WTC11 (cell line): ENCODE results near the gene CLEC12A. TPM values are rescaled to one million over a fixed set of nuclear protein-coding genes. Genes with fewer than 3 reads are reported as not detected.

Source experiments
- ATAC-seq: fragments of 200-7000 bp; cut with Tn5 transposase; 2 replicates; pipeline ENCODE4 v1.10.0; 2021; ENCODE audit warnings: mild to moderate bottlenecking, moderate library complexity
- CTCF ChIA-PET: fragments of 300-600 bp; sonication (Branson Sonifier 250); formaldehyde crosslinking; loops from one replicate; lab custom pipeline; 2021; ENCODE audit warnings: antibody characterized with exemption; lab: Charles Lee
- POLR2A ChIA-PET: fragments of 350-600 bp; sonication (Branson Sonifier 250); formaldehyde crosslinking; loops from one replicate; lab custom pipeline; 2021; ENCODE audit warnings: antibody characterized with exemption; lab: Charles Lee
- DNase-seq: peaks from one replicate; pipeline ENCODE4 v3.0.0; 2021; ENCODE audit warnings: low spot score
- H3K27ac Mint-ChIP-seq: 2 replicates; pipeline ENCODE4 v1.8.0; 2021; ENCODE audit warnings: mixed read lengths
- H3K27me3 Mint-ChIP-seq: 2 replicates; pipeline ENCODE4 v1.8.0; 2021; ENCODE audit warnings: low read depth, mild to moderate bottlenecking, moderate library complexity, mixed read lengths
- H3K36me3 Mint-ChIP-seq: 2 replicates; pipeline ENCODE4 v1.8.0; 2021; ENCODE audit warnings: mixed read lengths
- H3K4me1 Mint-ChIP-seq: 2 replicates; pipeline ENCODE4 v1.8.0; 2022; ENCODE audit warnings: mixed read lengths
- H3K4me3 Mint-ChIP-seq: 2 replicates; pipeline ENCODE4 v1.8.0; 2021; ENCODE audit warnings: mild to moderate bottlenecking, moderate library complexity, mixed read lengths
- H3K9me3 Mint-ChIP-seq: 2 replicates; pipeline ENCODE4 v1.8.0; 2021; ENCODE audit warnings: mixed read lengths
- ELF4 ChIP-seq: sonication (generic); formaldehyde crosslinking; IDR thresholded peaks from 2 replicates; pipeline ENCODE4 v1.8.1; 2022; ENCODE audit warnings: low read depth, mild to moderate bottlenecking, moderate library complexity, missing genetic modification reagents
- MXD4 ChIP-seq: fragments of 250-450 bp; sonication (Bioruptor Pico); IDR thresholded peaks from 2 replicates; pipeline ENCODE4 v1.8.0; 2021; ENCODE audit warnings: mild to moderate bottlenecking, moderate library complexity, borderline replicate concordance
- NFE2L1 ChIP-seq: sonication (generic); formaldehyde crosslinking; IDR thresholded peaks from 2 replicates; pipeline ENCODE4 v1.8.1; 2023; ENCODE audit warnings: missing genetic modification reagents
- NR3C1 ChIP-seq: sonication (generic); formaldehyde crosslinking; conservative IDR thresholded peaks from 2 replicates; pipeline ENCODE4 v1.8.1; 2023; ENCODE audit warnings: low read depth, mild to moderate bottlenecking, missing genetic modification reagents
- RELA ChIP-seq: sonication (generic); formaldehyde crosslinking; IDR thresholded peaks from 2 replicates; pipeline ENCODE4 v1.8.1; 2022; ENCODE audit warnings: missing genetic modification reagents, mild to moderate bottlenecking, borderline replicate concordance
- RORB ChIP-seq: fragments of 250-450 bp; sonication (Bioruptor Pico); IDR thresholded peaks from 2 replicates; pipeline ENCODE4 v1.9.0; 2021; ENCODE audit warnings: mild to moderate bottlenecking
- ZNF121 ChIP-seq: sonication (generic); formaldehyde crosslinking; IDR thresholded peaks from 2 replicates; pipeline ENCODE4 v1.8.0; 2023; ENCODE audit warnings: missing genetic modification reagents
- ZNF232 ChIP-seq: sonication (generic); formaldehyde crosslinking; IDR thresholded peaks from 2 replicates; pipeline ENCODE4 v1.8.0; 2022; ENCODE audit warnings: mild to moderate bottlenecking, missing genetic modification reagents
- total RNA-seq: library from RNA; stranded (reverse); gene quantifications from 3 replicates; pipeline ENCODE4 v1.2.3, GENCODE V29; 2021
- TF ChIP-seq, protein P1 (sequence below): sonication (generic); formaldehyde crosslinking; IDR thresholded peaks from 2 replicates; pipeline ENCODE4 v1.8.1; 2023; ENCODE audit warnings: mild to moderate bottlenecking, moderate library complexity, missing genetic modification reagents
- TF ChIP-seq, protein P2 (sequence below): fragments of 250-450 bp; sonication (Bioruptor Pico); IDR thresholded peaks from 2 replicates; pipeline ENCODE4 v1.9.0; 2021; ENCODE audit warnings: mild to moderate bottlenecking, borderline replicate concordance
- TF ChIP-seq, protein P3 (sequence below): sonication (generic); formaldehyde crosslinking; conservative IDR thresholded peaks from 2 replicates; pipeline ENCODE4 v1.8.1; 2023; ENCODE audit warnings: mild to moderate bottlenecking, low read depth, missing genetic modification reagents, moderate library complexity
- TF ChIP-seq, protein P4 (sequence below): fragments of 250-450 bp; sonication (Bioruptor Pico); IDR thresholded peaks from 2 replicates; pipeline ENCODE4 v1.9.0; 2021; ENCODE audit warnings: mild to moderate bottlenecking
- TF ChIP-seq, protein P5 (sequence below): fragments of 250-450 bp; sonication (Bioruptor Pico); IDR thresholded peaks from 2 replicates; pipeline ENCODE4 v1.8.0; 2021; ENCODE audit warnings: mild to moderate bottlenecking
- TF ChIP-seq, protein P6 (sequence below): sonication (generic); formaldehyde crosslinking; conservative IDR thresholded peaks from 2 replicates; pipeline ENCODE4 v1.8.1; 2022; ENCODE audit warnings: mild to moderate bottlenecking, missing genetic modification reagents
- TF ChIP-seq, protein P7 (sequence below): sonication (generic); formaldehyde crosslinking; IDR thresholded peaks from 2 replicates; pipeline ENCODE4 v1.8.0; 2023; ENCODE audit warnings: missing genetic modification reagents, mild to moderate bottlenecking, borderline replicate concordance

Gene CLEC12A
- total RNA-seq, 1 experiment from 2014 or later = not detected

DNA sequence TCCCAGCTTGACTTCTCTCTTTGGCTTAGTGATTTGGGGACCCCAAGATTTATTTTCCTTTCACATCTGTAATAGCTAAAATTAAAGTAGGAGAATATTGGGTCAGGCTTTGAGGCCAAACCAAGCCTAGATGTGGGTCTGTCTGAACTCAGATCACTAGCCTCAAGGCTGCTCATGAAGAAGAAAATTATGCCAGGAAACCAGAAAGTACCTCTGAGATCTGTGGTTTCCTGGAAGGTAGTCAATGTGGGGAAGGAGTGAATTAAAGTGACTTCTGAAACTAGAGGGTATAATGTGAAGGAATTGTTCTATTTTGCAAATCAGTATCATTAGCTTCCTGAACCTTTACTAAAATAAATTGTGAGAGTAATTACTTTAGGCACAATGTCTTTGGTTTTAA lies 13.4 kb upstream of the CLEC12A start (continued):
- TF ChIP-seq, protein P1, sequence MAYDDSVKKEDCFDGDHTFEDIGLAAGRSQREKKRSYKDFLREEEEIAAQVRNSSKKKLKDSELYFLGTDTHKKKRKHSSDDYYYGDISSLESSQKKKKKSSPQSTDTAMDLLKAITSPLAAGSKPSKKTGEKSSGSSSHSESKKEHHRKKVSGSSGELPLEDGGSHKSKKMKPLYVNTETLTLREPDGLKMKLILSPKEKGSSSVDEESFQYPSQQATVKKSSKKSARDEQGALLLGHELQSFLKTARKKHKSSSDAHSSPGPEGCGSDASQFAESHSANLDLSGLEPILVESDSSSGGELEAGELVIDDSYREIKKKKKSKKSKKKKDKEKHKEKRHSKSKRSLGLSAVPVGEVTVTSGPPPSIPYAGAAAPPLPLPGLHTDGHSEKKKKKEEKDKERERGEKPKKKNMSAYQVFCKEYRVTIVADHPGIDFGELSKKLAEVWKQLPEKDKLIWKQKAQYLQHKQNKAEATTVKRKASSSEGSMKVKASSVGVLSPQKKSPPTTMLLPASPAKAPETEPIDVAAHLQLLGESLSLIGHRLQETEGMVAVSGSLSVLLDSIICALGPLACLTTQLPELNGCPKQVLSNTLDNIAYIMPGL (CRISPR knock-in tag) = no peak
- no peak for TF ChIP-seq ZNF121 (CRISPR knock-in tag)

DNA sequence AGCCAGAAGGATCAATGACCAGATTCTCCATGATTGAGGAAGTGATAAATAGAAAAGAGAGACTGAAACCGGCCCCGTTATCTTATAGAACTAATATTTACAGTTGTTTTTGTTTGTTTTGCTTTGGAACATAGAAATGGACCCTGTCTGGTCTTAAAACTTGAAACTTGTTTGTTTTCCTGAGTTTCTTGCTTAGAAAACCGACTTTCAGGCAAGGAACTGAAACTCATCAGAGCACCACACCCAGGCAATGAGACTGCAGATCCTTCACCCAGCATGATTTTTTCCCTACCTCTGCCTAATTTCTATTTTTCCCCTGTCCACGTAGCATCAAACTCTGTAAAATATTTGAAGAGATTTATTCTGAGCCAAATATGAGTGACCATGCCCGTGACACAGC lies 10.6 kb upstream of the CLEC12A start:
- ATAC-seq (no peak), DNase-seq (no peak)
- ChIA-PET POLR2A (no interaction called here), CTCF (no interaction called here)
- peaks cover 8% of the 10 kb centered on the region for H3K9me3 Mint-ChIP-seq
- H3K4me1 Mint-ChIP-seq = peaks cover 14% of the 10 kb centered on the region
- no peak overlapping the region for H3K4me3 Mint-ChIP-seq
- no peak for TF ChIP-seq ELF4 (CRISPR knock-in tag)
- TF ChIP-seq NR3C1 = no peak
- no peak overlapping the region for H3K27ac Mint-ChIP-seq
- H3K27me3 Mint-ChIP-seq = no peaks in the 10 kb centered on the region; the same call in 1 of the 2 replicates
- H3K36me3 Mint-ChIP-seq = no peaks in the 10 kb centered on the region

DNA sequence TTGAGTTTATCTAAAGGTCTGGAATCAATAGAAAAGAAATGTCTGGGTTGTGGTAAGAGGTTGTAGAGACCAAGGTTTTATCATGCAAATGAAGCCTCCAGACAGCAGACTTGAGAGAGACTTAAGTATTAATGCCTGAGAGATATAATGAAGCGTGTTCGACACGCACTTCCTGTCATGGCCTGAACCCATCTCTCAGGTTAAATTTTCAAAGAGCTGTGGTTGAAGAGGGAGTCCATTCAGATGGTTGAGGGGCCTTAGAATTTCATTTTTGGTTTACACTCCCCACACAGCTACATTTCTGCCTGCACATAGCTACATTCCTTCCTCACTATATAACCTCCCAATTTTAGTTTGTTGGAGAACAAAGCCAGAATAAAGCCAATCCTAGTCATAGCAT lies 10.1 kb upstream of the CLEC12A start:
- no peaks in the 10 kb centered on the region; the same call in 1 of the 2 replicates for H3K27me3 Mint-ChIP-seq
- H3K4me1 Mint-ChIP-seq = peaks cover 14% of the 10 kb centered on the region
- H3K36me3 Mint-ChIP-seq = no peaks in the 10 kb centered on the region
- H3K27ac Mint-ChIP-seq = no peak overlapping the region
- CTCF ChIA-PET = no interaction called here
- TF ChIP-seq, protein P2, sequence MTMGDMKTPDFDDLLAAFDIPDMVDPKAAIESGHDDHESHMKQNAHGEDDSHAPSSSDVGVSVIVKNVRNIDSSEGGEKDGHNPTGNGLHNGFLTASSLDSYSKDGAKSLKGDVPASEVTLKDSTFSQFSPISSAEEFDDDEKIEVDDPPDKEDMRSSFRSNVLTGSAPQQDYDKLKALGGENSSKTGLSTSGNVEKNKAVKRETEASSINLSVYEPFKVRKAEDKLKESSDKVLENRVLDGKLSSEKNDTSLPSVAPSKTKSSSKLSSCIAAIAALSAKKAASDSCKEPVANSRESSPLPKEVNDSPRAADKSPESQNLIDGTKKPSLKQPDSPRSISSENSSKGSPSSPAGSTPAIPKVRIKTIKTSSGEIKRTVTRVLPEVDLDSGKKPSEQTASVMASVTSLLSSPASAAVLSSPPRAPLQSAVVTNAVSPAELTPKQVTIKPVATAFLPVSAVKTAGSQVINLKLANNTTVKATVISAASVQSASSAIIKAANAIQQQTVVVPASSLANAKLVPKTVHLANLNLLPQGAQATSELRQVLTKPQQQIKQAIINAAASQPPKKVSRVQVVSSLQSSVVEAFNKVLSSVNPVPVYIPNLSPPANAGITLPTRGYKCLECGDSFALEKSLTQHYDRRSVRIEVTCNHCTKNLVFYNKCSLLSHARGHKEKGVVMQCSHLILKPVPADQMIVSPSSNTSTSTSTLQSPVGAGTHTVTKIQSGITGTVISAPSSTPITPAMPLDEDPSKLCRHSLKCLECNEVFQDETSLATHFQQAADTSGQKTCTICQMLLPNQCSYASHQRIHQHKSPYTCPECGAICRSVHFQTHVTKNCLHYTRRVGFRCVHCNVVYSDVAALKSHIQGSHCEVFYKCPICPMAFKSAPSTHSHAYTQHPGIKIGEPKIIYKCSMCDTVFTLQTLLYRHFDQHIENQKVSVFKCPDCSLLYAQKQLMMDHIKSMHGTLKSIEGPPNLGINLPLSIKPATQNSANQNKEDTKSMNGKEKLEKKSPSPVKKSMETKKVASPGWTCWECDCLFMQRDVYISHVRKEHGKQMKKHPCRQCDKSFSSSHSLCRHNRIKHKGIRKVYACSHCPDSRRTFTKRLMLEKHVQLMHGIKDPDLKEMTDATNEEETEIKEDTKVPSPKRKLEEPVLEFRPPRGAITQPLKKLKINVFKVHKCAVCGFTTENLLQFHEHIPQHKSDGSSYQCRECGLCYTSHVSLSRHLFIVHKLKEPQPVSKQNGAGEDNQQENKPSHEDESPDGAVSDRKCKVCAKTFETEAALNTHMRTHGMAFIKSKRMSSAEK (CRISPR knock-in tag) = no peak
- TF ChIP-seq ZNF232 (CRISPR knock-in tag) (no peak), ZNF121 (CRISPR knock-in tag) (no peak), MXD4 (no peak), RORB (CRISPR knock-in tag) (no peak)
- TF ChIP-seq, protein P3, sequence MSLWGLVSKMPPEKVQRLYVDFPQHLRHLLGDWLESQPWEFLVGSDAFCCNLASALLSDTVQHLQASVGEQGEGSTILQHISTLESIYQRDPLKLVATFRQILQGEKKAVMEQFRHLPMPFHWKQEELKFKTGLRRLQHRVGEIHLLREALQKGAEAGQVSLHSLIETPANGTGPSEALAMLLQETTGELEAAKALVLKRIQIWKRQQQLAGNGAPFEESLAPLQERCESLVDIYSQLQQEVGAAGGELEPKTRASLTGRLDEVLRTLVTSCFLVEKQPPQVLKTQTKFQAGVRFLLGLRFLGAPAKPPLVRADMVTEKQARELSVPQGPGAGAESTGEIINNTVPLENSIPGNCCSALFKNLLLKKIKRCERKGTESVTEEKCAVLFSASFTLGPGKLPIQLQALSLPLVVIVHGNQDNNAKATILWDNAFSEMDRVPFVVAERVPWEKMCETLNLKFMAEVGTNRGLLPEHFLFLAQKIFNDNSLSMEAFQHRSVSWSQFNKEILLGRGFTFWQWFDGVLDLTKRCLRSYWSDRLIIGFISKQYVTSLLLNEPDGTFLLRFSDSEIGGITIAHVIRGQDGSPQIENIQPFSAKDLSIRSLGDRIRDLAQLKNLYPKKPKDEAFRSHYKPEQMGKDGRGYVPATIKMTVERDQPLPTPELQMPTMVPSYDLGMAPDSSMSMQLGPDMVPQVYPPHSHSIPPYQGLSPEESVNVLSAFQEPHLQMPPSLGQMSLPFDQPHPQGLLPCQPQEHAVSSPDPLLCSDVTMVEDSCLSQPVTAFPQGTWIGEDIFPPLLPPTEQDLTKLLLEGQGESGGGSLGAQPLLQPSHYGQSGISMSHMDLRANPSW (CRISPR knock-in tag) = no peak
- TF ChIP-seq, protein P4, sequence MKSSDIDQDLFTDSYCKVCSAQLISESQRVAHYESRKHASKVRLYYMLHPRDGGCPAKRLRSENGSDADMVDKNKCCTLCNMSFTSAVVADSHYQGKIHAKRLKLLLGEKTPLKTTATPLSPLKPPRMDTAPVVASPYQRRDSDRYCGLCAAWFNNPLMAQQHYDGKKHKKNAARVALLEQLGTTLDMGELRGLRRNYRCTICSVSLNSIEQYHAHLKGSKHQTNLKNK = no peak
- POLR2A ChIA-PET = no interaction called here
- no peak overlapping the region for H3K4me3 Mint-ChIP-seq
- H3K9me3 Mint-ChIP-seq = peaks cover 8% of the 10 kb centered on the region
- ATAC-seq (no peak), DNase-seq (no peak)

DNA sequence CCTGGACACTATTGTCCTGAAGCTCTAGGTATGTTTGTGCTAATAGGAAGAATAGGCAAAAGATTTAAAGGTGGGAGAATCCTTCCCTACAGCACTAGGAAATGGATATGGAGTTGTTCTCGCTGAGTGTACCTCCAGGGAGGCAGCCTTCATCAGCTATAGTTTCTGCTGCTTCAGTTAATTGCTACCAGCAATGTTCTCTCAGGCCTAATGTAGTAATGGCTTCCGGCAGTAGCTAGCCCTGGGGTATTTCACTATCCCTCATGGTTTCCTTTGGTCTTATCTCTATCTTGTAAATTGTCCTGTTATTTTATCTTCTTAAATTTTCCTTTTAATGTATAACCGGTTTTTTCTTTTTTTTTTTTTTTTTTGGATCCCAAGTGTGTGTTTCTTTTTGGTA lies 9.3 kb upstream of the CLEC12A start:
- no peak overlapping the region for H3K4me3 Mint-ChIP-seq
- H3K4me1 Mint-ChIP-seq = peaks cover 14% of the 10 kb centered on the region
- peaks cover 10% of the 10 kb centered on the region for H3K9me3 Mint-ChIP-seq
- no peak overlapping the region for H3K27ac Mint-ChIP-seq
- DNase-seq (no peak), ATAC-seq (no peak)
- CTCF ChIA-PET = interaction anchor here (0.9 kb wide), 1 partner anchor 164 kb away, joined by 3 read pairs; no protein-coding TSS in a partner anchor
- H3K36me3 Mint-ChIP-seq = peaks cover 1% of the 10 kb centered on the region; the same call in 1 of the 2 replicates
- H3K27me3 Mint-ChIP-seq = no peaks in the 10 kb centered on the region; the same call in 1 of the 2 replicates
- POLR2A ChIA-PET = no interaction called here
- no peak for TF ChIP-seq RELA (CRISPR knock-in tag)
- TF ChIP-seq, protein P5, sequence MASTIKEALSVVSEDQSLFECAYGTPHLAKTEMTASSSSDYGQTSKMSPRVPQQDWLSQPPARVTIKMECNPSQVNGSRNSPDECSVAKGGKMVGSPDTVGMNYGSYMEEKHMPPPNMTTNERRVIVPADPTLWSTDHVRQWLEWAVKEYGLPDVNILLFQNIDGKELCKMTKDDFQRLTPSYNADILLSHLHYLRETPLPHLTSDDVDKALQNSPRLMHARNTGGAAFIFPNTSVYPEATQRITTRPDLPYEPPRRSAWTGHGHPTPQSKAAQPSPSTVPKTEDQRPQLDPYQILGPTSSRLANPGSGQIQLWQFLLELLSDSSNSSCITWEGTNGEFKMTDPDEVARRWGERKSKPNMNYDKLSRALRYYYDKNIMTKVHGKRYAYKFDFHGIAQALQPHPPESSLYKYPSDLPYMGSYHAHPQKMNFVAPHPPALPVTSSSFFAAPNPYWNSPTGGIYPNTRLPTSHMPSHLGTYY = no peak
- TF ChIP-seq, protein P6, sequence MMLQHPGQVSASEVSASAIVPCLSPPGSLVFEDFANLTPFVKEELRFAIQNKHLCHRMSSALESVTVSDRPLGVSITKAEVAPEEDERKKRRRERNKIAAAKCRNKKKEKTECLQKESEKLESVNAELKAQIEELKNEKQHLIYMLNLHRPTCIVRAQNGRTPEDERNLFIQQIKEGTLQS (CRISPR knock-in tag) = no peak
- TF ChIP-seq, protein P7, sequence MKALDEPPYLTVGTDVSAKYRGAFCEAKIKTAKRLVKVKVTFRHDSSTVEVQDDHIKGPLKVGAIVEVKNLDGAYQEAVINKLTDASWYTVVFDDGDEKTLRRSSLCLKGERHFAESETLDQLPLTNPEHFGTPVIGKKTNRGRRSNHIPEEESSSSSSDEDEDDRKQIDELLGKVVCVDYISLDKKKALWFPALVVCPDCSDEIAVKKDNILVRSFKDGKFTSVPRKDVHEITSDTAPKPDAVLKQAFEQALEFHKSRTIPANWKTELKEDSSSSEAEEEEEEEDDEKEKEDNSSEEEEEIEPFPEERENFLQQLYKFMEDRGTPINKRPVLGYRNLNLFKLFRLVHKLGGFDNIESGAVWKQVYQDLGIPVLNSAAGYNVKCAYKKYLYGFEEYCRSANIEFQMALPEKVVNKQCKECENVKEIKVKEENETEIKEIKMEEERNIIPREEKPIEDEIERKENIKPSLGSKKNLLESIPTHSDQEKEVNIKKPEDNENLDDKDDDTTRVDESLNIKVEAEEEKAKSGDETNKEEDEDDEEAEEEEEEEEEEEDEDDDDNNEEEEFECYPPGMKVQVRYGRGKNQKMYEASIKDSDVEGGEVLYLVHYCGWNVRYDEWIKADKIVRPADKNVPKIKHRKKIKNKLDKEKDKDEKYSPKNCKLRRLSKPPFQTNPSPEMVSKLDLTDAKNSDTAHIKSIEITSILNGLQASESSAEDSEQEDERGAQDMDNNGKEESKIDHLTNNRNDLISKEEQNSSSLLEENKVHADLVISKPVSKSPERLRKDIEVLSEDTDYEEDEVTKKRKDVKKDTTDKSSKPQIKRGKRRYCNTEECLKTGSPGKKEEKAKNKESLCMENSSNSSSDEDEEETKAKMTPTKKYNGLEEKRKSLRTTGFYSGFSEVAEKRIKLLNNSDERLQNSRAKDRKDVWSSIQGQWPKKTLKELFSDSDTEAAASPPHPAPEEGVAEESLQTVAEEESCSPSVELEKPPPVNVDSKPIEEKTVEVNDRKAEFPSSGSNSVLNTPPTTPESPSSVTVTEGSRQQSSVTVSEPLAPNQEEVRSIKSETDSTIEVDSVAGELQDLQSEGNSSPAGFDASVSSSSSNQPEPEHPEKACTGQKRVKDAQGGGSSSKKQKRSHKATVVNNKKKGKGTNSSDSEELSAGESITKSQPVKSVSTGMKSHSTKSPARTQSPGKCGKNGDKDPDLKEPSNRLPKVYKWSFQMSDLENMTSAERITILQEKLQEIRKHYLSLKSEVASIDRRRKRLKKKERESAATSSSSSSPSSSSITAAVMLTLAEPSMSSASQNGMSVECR = no peak
- no peak for TF ChIP-seq NFE2L1 (CRISPR knock-in tag)
